ENCODE results near the gene CHRNA9.

CHRNA9 gene

DNA sequence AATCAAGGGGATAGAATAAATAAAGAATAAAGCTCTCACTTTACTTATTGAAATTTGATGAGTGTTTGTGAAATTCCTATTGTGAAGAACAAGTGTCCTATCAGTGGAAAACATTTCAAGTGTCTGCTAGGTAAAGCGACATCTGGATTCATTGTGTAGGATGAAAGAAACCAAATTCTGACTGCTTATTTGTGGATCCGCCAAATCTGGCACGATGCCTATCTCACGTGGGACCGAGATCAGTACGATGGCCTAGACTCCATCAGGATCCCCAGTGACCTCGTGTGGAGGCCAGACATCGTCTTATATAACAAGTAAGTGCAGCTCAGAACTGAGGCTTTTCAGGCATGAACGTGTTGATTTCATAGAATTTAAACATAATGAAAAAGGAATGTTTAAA is 1.9 kb downstream of the CHRNA9 start:
- H3K27ac ChIP-seq, result no peak overlapping the region
- no peak overlapping the region for H2AFZ ChIP-seq (ENCODE audit: low read depth)

GRCh38 chr4:40337523-40337922 is 2.4 kb downstream of the CHRNA9 start:
- H3K9ac ChIP-seq, result no peak overlapping the region
- no peak overlapping the region for H3K27ac ChIP-seq
- no peak overlapping the region for H3K4me3 ChIP-seq (IDR thresholded peaks at IDR 0.05; ENCODE audit: insufficient read depth, low read depth, low read length)
- H3K27me3 ChIP-seq (ENCODE audit: insufficient read depth, low read depth), result no peaks in the 10 kb centered on the region
- no peak overlapping the region for H2AFZ ChIP-seq (ENCODE audit: low read depth)
- no peaks in the 10 kb centered on the region for H3K36me3 ChIP-seq (ENCODE audit: insufficient read depth)
- no peak for TF ChIP-seq CTCF (conservative IDR thresholded peaks at IDR 0.05; ENCODE audit: low read depth, low read length)
- no peak overlapping the region for H3K4me2 ChIP-seq
- no peaks in the 10 kb centered on the region for H4K20me1 ChIP-seq (ENCODE audit: insufficient read depth)
- H3K4me1 ChIP-seq (ENCODE audit: low read depth, poor library complexity, severe bottlenecking), result no peaks in the 10 kb centered on the region
- no peaks in the 10 kb centered on the region for H3K79me2 ChIP-seq (ENCODE audit: insufficient read depth, low read depth)

More for the DNA sequence above, 1.9 kb downstream of the CHRNA9 start:
- Histone ChIP-seq H3K36me3 (ENCODE audit: insufficient read depth) (no peaks in the 10 kb centered on the region), H3K79me2 (ENCODE audit: insufficient read depth, low read depth) (no peaks in the 10 kb centered on the region), H3K4me2 (no peak overlapping the region), H3K9ac (no peak overlapping the region), H4K20me1 (ENCODE audit: insufficient read depth) (no peaks in the 10 kb centered on the region), H3K27me3 (ENCODE audit: insufficient read depth, low read depth) (no peaks in the 10 kb centered on the region), H3K4me3 (IDR thresholded peaks at IDR 0.05; ENCODE audit: insufficient read depth, low read depth, low read length) (no peak overlapping the region), H3K4me1 (ENCODE audit: low read depth, poor library complexity, severe bottlenecking) (no peaks in the 10 kb centered on the region)
- TF ChIP-seq CTCF (conservative IDR thresholded peaks at IDR 0.05; ENCODE audit: low read depth, low read length), result no peak

DNA sequence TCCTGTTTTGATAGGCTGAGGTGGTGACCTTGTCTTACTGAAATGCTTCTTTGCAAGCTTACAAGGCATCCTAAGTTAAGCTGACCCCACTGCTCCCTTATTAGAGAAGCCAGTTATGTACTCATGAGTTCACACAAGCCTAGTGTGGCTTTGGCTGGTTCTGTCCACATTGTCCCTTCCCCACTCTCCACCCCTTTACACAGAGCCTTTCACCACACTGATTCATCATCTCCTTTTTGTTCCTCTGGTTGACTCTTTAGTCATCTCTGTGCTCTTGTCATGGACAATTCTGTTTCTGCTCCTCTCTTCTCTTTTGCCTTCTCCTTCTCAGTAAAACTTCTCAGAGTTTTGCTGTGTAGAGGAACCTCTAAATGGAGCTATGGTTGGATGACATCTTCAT is 4.9 kb downstream of the CHRNA9 start:
- H3K79me2 ChIP-seq (ENCODE audit: insufficient read depth, low read depth), result no peaks in the 10 kb centered on the region
- H4K20me1 ChIP-seq (ENCODE audit: insufficient read depth), result no peaks in the 10 kb centered on the region

DNA sequence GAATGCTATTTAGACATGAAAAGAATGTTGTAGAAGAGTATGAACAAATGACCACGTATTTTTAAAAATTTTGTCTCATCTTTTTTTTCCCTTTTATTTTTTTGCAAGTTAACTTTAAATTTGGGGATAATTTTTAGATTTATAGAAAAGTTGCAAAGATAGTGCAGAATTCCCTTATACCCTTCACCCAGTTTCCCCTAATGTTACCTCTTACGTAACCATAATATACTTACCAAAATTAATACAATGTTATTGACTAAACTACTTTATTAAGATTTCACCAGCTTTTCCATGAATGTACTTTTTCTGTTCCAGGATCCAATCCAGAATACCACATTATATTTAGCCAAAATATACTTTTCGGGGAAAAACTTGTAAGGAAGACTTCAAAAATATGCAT is 12.3 kb downstream of the CHRNA9 start:
- H3K9ac ChIP-seq, result no peak overlapping the region
- H4K20me1 ChIP-seq (ENCODE audit: insufficient read depth), result no peaks in the 10 kb centered on the region
- no peak overlapping the region for H2AFZ ChIP-seq (ENCODE audit: low read depth)
- H3K36me3 ChIP-seq (ENCODE audit: insufficient read depth), result no peaks in the 10 kb centered on the region
- no peak overlapping the region for H3K4me3 ChIP-seq (IDR thresholded peaks at IDR 0.05; ENCODE audit: insufficient read depth, low read depth, low read length)
- no peak overlapping the region for H3K4me2 ChIP-seq
- no peak overlapping the region for H3K27ac ChIP-seq
- no peaks in the 10 kb centered on the region for H3K4me1 ChIP-seq (ENCODE audit: low read depth, poor library complexity, severe bottlenecking)
- no peaks in the 10 kb centered on the region for H3K79me2 ChIP-seq (ENCODE audit: insufficient read depth, low read depth)
- no peak for TF ChIP-seq CTCF (conservative IDR thresholded peaks at IDR 0.05; ENCODE audit: low read depth, low read length)
- no peaks in the 10 kb centered on the region for H3K27me3 ChIP-seq (ENCODE audit: insufficient read depth, low read depth)

More for the DNA sequence above, 4.9 kb downstream of the CHRNA9 start:
- Histone ChIP-seq H3K4me3 (IDR thresholded peaks at IDR 0.05; ENCODE audit: insufficient read depth, low read depth, low read length) (no peak overlapping the region), H3K4me1 (ENCODE audit: low read depth, poor library complexity, severe bottlenecking) (no peaks in the 10 kb centered on the region), H3K36me3 (ENCODE audit: insufficient read depth) (no peaks in the 10 kb centered on the region), H3K4me2 (no peak overlapping the region), H3K27ac (no peak overlapping the region), H3K9ac (no peak overlapping the region), H3K27me3 (ENCODE audit: insufficient read depth, low read depth) (no peaks in the 10 kb centered on the region), H2AFZ (ENCODE audit: low read depth) (no peak overlapping the region)
- TF ChIP-seq CTCF (conservative IDR thresholded peaks at IDR 0.05; ENCODE audit: low read depth, low read length), result no peak
